AG09319 (cell line): ENCODE results near the gene HLCS.
A peak's percentile ranks its signal among the peaks of the same experiment; 100 is the strongest.

ENCODE experiments used
- DNase-seq: peaks from one replicate; pipeline ENCODE4 v3.0.0-alpha.2; 2010; ENCODE audit warnings: low read depth; ENCODE audit errors: extremely low read depth
- TF ChIP-seq, protein P1 (sequence below): IDR thresholded peaks from 2 replicates; pipeline ENCODE4 v1.5.1; 2011; ENCODE audit warnings: low read depth, mild to moderate bottlenecking, inconsistent platforms, low read length, moderate library complexity

The HLCS gene

DNA sequence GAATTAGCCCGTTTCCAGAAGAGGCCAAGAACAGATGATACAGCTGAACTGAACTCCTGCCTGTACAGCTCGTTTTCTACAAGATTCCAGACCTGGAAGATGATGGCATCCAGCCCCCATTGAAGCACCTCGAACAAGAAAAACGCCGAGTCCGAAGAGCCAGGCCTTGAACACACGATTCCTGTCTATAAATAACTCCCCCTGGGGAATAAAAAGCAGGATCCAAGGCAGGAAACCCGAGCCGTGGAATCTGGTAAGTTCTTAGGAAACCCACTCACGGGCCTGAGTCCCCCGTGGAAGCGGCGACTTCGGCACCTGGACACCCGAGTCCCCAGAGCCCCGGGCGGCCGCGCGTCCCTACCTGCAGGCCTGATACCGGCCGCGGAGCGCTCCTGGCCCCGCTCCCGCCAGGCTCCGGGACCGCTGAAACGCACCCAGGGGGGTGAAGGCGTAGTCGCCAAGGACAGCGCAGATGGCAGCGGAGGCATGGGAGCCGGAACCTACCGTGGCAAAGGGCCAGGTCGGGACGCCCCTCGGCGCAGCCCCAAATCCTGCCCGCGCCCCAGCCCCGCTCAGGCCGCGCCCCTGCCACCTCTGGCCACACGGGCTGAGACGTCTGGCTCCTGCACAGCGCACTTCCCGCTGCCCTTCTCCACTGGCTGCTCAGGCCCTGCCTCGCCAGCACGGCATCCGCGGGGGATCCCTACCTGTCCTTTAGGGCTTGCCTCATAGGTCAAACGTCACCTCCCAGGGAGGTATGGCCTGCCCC, 14.0 kb upstream of the HLCS start:
- DNase-seq: no peak
- TF ChIP-seq, protein P1, sequence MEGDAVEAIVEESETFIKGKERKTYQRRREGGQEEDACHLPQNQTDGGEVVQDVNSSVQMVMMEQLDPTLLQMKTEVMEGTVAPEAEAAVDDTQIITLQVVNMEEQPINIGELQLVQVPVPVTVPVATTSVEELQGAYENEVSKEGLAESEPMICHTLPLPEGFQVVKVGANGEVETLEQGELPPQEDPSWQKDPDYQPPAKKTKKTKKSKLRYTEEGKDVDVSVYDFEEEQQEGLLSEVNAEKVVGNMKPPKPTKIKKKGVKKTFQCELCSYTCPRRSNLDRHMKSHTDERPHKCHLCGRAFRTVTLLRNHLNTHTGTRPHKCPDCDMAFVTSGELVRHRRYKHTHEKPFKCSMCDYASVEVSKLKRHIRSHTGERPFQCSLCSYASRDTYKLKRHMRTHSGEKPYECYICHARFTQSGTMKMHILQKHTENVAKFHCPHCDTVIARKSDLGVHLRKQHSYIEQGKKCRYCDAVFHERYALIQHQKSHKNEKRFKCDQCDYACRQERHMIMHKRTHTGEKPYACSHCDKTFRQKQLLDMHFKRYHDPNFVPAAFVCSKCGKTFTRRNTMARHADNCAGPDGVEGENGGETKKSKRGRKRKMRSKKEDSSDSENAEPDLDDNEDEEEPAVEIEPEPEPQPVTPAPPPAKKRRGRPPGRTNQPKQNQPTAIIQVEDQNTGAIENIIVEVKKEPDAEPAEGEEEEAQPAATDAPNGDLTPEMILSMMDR: no peak

DNA sequence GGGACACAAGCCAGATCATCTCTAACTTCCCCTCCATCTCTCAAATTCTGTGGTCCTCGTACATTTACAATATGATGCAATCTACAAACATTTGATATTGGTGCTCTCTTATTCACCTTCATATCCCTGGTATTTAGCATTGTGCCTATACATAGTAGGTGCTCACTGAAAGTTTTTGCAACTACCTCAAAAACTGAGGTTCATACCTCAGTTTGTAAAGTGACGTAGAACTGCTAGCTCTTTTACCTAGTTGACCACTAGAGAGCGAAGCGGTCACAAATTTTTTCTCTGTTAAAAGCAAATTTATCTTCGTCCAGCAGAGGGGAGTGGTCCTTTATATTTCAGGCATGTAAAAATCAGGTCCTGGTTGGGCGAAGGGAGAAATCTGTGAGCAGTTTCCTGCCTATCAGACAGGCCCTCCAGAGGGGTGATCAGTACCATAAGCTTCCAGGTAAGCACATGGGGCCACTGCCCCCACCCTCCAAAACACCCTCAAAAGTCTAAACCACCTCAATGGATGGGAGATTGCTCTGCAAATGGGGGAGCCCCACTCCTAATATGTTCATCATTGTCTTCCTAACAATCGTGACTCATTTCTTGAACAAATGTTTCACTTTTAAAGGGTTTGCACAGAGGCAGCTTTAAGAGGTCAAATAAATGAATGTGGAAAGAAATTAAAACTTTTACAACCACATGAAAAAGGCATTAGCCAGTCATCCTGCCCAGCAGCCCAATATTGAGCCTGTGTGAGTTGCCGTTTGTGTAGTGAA, 10.6 kb upstream of the HLCS start:
- DNase-seq: peak; percentile 46
- TF ChIP-seq, protein P1: peak; percentile 78

DNA sequence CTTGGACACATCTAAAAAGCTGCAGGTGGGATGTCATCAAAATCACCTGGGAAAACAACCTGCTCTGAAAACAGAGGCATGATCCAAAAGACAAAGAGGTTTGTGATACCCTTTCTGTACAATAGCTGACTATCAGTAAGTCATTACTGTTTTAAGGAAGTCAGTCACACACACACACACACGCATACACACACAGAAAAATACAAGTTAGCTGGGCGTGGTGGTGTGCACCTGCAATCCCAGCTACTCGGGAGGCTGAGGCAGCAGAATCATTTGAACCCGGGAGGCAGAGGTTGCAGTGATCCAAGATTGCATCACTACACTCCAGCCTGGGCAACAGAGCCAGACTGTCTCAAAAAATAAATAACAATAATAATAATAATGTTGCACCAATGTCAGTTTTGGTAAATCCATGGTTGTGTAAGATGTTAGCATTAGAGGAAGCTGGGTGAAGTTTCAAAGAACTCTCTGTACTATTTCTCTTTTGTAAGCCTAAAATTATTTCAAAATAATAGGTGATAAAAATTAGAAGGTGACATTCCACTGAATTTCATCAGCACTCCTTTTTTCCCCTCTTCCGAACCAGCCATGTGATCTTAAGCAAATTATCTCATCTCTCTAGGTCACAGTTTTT, 9.9 kb upstream of the HLCS start:
- DNase-seq: no peak

DNA sequence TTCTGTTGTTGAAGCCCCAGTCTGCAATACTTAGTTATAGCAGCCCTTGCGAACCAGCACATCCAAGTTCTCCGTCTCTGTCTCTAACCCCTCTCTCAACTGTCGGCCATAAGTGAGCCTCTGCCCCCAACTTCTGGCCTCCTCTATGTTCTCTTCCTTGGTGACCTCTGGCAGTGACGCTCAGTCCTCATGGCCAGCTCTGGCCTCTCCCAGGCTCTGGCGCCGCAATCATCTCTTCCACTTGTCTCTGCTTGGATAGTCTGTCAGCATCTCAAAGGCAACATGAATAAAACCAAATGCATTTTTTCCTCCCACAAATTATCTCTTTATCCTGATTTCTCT, 8.4 kb upstream of the HLCS start:
- DNase-seq: no peak
- TF ChIP-seq, protein P1: no peak

More for the DNA sequence above, 9.9 kb upstream of the HLCS start:
- TF ChIP-seq, protein P1: no peak

DNA sequence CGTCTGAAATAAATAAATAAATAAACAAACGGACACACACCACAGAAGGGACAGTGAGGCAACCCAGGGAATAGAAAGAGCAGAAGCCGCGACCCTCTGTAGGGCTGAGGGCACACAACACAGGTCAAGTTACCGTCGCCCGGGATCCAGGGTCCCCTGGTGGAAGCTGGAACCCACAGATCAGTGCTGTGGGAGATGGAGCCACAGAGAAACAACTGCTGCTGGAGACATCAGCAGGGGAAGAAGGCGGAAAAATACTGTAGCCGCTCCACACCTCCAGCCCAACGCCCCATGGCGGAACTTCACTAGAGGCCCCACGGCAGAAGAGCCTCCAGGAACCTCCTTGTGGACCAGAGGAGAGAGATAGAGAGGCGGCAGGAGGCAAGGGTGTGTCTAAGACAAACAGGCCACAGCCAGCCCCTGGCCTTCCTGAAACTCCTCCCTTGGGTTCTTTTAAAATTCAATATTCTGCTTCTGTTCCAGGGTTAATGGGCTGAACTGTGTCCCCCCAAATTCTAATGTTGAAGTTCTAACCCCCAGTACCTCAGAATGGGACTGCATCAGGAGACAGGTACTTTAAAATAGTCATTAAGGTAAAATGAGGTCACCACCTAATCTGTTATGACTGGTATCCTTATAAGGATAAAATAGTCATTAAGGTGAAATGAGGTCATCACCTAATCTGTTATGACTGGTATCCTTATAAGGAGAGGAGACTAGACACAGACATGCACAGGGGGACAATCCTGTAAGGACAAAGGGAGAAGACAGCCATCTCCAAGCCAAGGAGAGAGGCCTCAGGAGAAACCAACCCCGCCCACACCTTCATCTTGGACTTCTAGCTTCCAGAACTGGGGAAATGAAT, 7.7 kb upstream of the HLCS start:
- TF ChIP-seq, protein P1: no peak
- DNase-seq: no peak

DNA sequence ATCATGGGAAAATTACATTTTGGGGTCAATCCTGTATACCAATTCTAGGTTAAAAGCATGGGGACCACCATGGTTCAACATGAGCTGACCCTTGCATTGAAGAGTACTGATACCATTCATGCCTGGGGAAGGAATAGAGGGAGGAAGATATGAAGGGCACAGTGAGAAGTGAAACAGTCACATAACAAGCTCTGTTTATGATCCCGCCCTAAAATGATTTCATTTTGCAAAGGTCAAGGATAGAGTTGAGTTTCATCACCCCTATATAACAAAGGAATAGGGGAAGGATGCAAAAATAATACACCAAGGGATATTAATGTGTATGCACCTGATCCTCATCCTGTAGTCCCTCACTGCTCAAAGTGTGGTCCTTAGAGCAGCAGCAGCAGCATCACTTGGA, 2.5 kb upstream of the HLCS start:
- DNase-seq: no peak

More for the DNA sequence above, 2.5 kb upstream of the HLCS start:
- TF ChIP-seq, protein P1: no peak
